H1 (cell line): ENCODE measurements around the gene COQ10B. TPM values are rescaled to one million over a fixed set of nuclear protein-coding genes. Genes with fewer than 3 reads are reported as not detected.
A peak's percentile ranks its signal among the peaks of the same experiment; 100 is the strongest.

ENCODE experiments used
- NRF1 ChIP-seq: IDR thresholded peaks from 2 replicates; pipeline ENCODE4 v1.6.1; 2011; ENCODE audit warnings: mild to moderate bottlenecking, low read depth, low read length, improper control_type of control experiment
- SP1 ChIP-seq: IDR thresholded peaks from 2 replicates; pipeline ENCODE4 v1.6.1; 2011; ENCODE audit warnings: low read depth, low read length
- TAF7 ChIP-seq: optimal IDR thresholded peaks from 2 replicates; pipeline ENCODE3; 2011; ENCODE audit warnings: low read depth, mild to moderate bottlenecking, inconsistent platforms, low read length, moderate library complexity, borderline replicate concordance
- polyA plus RNA-seq, 7 experiments: library from polyadenylated mRNA; depleted of rRNA in 3 of 7; stranded (reverse) in 5 of 7; unstranded in 2 of 7; fragments of >200 nt in 5 of 7; fragments of 200-250 nt in 2 of 7; gene quantifications; 1 replicate in 5 of 7; 2 replicates in 1 of 7; 4 replicates in 1 of 7; pipeline versions ENCODE4 v1.2.1 to v1.2.3, GENCODE V29; 2011 to 2013; ENCODE audit warnings: missing spikeins in 2 of 7, mixed read lengths in 2 of 7
- total RNA-seq: library from RNA; stranded (reverse); fragmentation: NEBNext Ultra II Directional; extraction: Animal tissue kit (Norgen Biotek cat#: 25700); gene quantifications from 2 replicates; pipeline ENCODE4 v1.2.1, GENCODE V29; 2021

COQ10B gene
- total and polyA plus RNA-seq, 2 of the 8 experiments (the other 6 are each of a cell fraction or from before 2014, with no cell fraction given): 1.9 to 17.3 TPM

- TF ChIP-seq TAF7 (peak; percentile 83), NRF1 (peak; percentile 28; the same call in 1 of the 2 replicates), SP1 (peak; percentile 72; the same call in 1 of the 2 replicates)
- TF ChIP-seq, all 59 proteins: peak for 27
Measured at GRCh38 chr2:197515739-197516392, 62.5 kb downstream of the COQ10B start, which contains the start of gene MOB4 (continued).
